ENCODE results near the gene OTULIN. TPM values are rescaled to one million over a fixed set of nuclear protein-coding genes. Genes with fewer than 3 reads are reported as not detected.

The OTULIN gene
- total RNA-seq, 1 donor from 2014 or later: 28.1 TPM

GRCh38 chr5:14707811-14708390 lies 43.4 kb downstream of the OTULIN start:
- DNase-seq (ENCODE audit: low read depth) (no peak), FAIRE-seq (no peak)
- no peaks in the 10 kb centered on the region for H3K27me3 Mint-ChIP-seq (ENCODE audit: low read depth, unreplicated experiment)
- H3K36me3 ChIP-seq (ENCODE audit: insufficient read depth, low read length): peaks cover 20% of the 10 kb centered on the region
- peaks cover 9% of the 10 kb centered on the region for H3K4me1 Mint-ChIP-seq (ENCODE audit: low read depth, unreplicated experiment)
- H3K4me3 Mint-ChIP-seq (ENCODE audit: unreplicated experiment): no peak overlapping the region
- H3K9me3 Mint-ChIP-seq (ENCODE audit: unreplicated experiment): no peaks in the 10 kb centered on the region
- no peak overlapping the region for H3K27ac Mint-ChIP-seq (ENCODE audit: unreplicated experiment)
- H3K36me3 Mint-ChIP-seq (ENCODE audit: low read depth, unreplicated experiment): peaks cover 27% of the 10 kb centered on the region
- no peak overlapping the region for H3K4me3 ChIP-seq (ENCODE audit: insufficient read depth, low read depth, low read length)
- no peak overlapping the region for H3K9ac ChIP-seq (ENCODE audit: low read length)
- no peak overlapping the region for H3K4me2 ChIP-seq (ENCODE audit: low read length)
- TF ChIP-seq EZH2 (IDR thresholded peaks at IDR 0.05; ENCODE audit: insufficient read depth, low read length) (no peak), CTCF (IDR thresholded peaks at IDR 0.05; ENCODE audit: insufficient read depth, low read depth, low read length) (no peak)
- H3K9me3 ChIP-seq (ENCODE audit: insufficient read depth, low read depth, low read length): no peaks in the 10 kb centered on the region
- H3K79me2 ChIP-seq (ENCODE audit: insufficient read depth, low read length): no peaks in the 10 kb centered on the region
- no peaks in the 10 kb centered on the region for H4K20me1 ChIP-seq (ENCODE audit: insufficient read depth, low read length)
- no peak overlapping the region for H3K27ac ChIP-seq (ENCODE audit: low read depth, low read length)
- H3K4me1 ChIP-seq (ENCODE audit: insufficient read depth, low read length): peaks cover 9% of the 10 kb centered on the region
- no peak overlapping the region for H2AFZ ChIP-seq (ENCODE audit: low read depth, low read length)
- H3K27me3 ChIP-seq (ENCODE audit: insufficient read depth, low read length): no peaks in the 10 kb centered on the region

- Histone ChIP-seq H3K36me3 (ENCODE audit: insufficient read depth, low read length) (peaks cover 20% of the 10 kb centered on the region), H3K9ac (ENCODE audit: low read length) (no peak overlapping the region), H3K4me3 (ENCODE audit: insufficient read depth, low read depth, low read length) (no peak overlapping the region), H4K20me1 (ENCODE audit: insufficient read depth, low read length) (no peaks in the 10 kb centered on the region), H3K79me2 (ENCODE audit: insufficient read depth, low read length) (no peaks in the 10 kb centered on the region), H3K27me3 (ENCODE audit: insufficient read depth, low read length) (no peaks in the 10 kb centered on the region), H2AFZ (ENCODE audit: low read depth, low read length) (no peak overlapping the region), H3K4me1 (ENCODE audit: insufficient read depth, low read length) (peaks cover 9% of the 10 kb centered on the region), H3K27ac (ENCODE audit: low read depth, low read length) (no peak overlapping the region), H3K4me2 (ENCODE audit: low read length) (no peak overlapping the region), H3K9me3 (ENCODE audit: insufficient read depth, low read depth, low read length) (no peaks in the 10 kb centered on the region)
- FAIRE-seq: no peak
- TF ChIP-seq CTCF (IDR thresholded peaks at IDR 0.05; ENCODE audit: insufficient read depth, low read depth, low read length): no peak
- no peak for TF ChIP-seq EZH2 (IDR thresholded peaks at IDR 0.05; ENCODE audit: insufficient read depth, low read length)
- H3K36me3 Mint-ChIP-seq (ENCODE audit: low read depth, unreplicated experiment): peaks cover 31% of the 10 kb centered on the region
- no peak for DNase-seq (ENCODE audit: low read depth)
- no peak overlapping the region for H3K4me3 Mint-ChIP-seq (ENCODE audit: unreplicated experiment)
- H3K27me3 Mint-ChIP-seq (ENCODE audit: low read depth, unreplicated experiment): no peaks in the 10 kb centered on the region
- H3K9me3 Mint-ChIP-seq (ENCODE audit: unreplicated experiment): no peaks in the 10 kb centered on the region
- H3K4me1 Mint-ChIP-seq (ENCODE audit: low read depth, unreplicated experiment): peaks cover 9% of the 10 kb centered on the region
- H3K27ac Mint-ChIP-seq (ENCODE audit: unreplicated experiment): no peak overlapping the region
Measured at GRCh38 chr5:14708551-14708950, 44.0 kb downstream of the OTULIN start.

- no peak for TF ChIP-seq EZH2 (IDR thresholded peaks at IDR 0.05; ENCODE audit: insufficient read depth, low read length)
- TF ChIP-seq CTCF (IDR thresholded peaks at IDR 0.05; ENCODE audit: insufficient read depth, low read depth, low read length): no peak
- Mint-ChIP-seq H3K27ac (ENCODE audit: unreplicated experiment) (no peak overlapping the region), H3K4me1 (ENCODE audit: low read depth, unreplicated experiment) (peaks cover 17% of the 10 kb centered on the region), H3K27me3 (ENCODE audit: low read depth, unreplicated experiment) (no peaks in the 10 kb centered on the region), H3K4me3 (ENCODE audit: unreplicated experiment) (no peak overlapping the region), H3K9me3 (ENCODE audit: unreplicated experiment) (no peaks in the 10 kb centered on the region), H3K36me3 (ENCODE audit: low read depth, unreplicated experiment) (peaks cover 40% of the 10 kb centered on the region)
- Histone ChIP-seq H3K27ac (ENCODE audit: low read depth, low read length) (no peak overlapping the region), H3K4me1 (ENCODE audit: insufficient read depth, low read length) (peaks cover 9% of the 10 kb centered on the region), H3K9me3 (ENCODE audit: insufficient read depth, low read depth, low read length) (no peaks in the 10 kb centered on the region), H3K79me2 (ENCODE audit: insufficient read depth, low read length) (no peaks in the 10 kb centered on the region), H3K4me2 (ENCODE audit: low read length) (no peak overlapping the region), H3K4me3 (ENCODE audit: insufficient read depth, low read depth, low read length) (no peak overlapping the region), H3K9ac (ENCODE audit: low read length) (no peak overlapping the region), H4K20me1 (ENCODE audit: insufficient read depth, low read length) (no peaks in the 10 kb centered on the region), H3K36me3 (ENCODE audit: insufficient read depth, low read length) (peaks cover 25% of the 10 kb centered on the region), H2AFZ (ENCODE audit: low read depth, low read length) (no peak overlapping the region), H3K27me3 (ENCODE audit: insufficient read depth, low read length) (no peaks in the 10 kb centered on the region)
- DNase-seq (ENCODE audit: low read depth): no peak
- no peak for FAIRE-seq
Measured at GRCh38 chr5:14710313-14710994, 45.9 kb downstream of the OTULIN start.

Data from astrocyte (in vitro differentiated cells and primary cell).